GM19328 (cell line): ENCODE results near the gene SCN1A.
"Not testable (repeated sequence)": the region's sequence is repeated elsewhere in the genome, so short reads cannot be mapped to it uniquely, and the experiment has no call there.

Source experiments
- ATAC-seq: cut with Tn5 transposase; IDR thresholded peaks from one replicate; pipeline ENCODE4 v1.9.1; 2021; ENCODE audit warnings: mild to moderate bottlenecking, moderate library complexity; ENCODE audit not compliant: unreplicated experiment

SCN1A gene

GRCh38 chr2:166127217-166128155, at the start of gene SCN1A:
TSS of gene SCN1A (minus strand) at chr2:166128020. CDS start at chr2:166073621, 54,399 bp downstream.
- ATAC-seq = no peak

GRCh38 chr2:166173263-166173662, 45.4 kb upstream of the SCN1A start:
- ATAC-seq = no peak

GRCh38 chr2:166171216-166171615, 43.4 kb upstream of the SCN1A start:
- no peak for ATAC-seq

- ATAC-seq = no peak
Measured at GRCh38 chr2:166170356-166170755, 42.5 kb upstream of the SCN1A start.

- ATAC-seq = no peak
Measured at GRCh38 chr2:166167449-166167848, 39.6 kb upstream of the SCN1A start.

GRCh38 chr2:166163775-166164174, 36.0 kb upstream of the SCN1A start:
- ATAC-seq = no peak

GRCh38 chr2:166158546-166158945, 30.7 kb upstream of the SCN1A start:
- no peak for ATAC-seq

- no peak for ATAC-seq
Measured at GRCh38 chr2:166157578-166157977, 29.8 kb upstream of the SCN1A start.

GRCh38 chr2:166156985-166157490, 29.2 kb upstream of the SCN1A start:
- no peak for ATAC-seq

GRCh38 chr2:166155589-166155988, 27.8 kb upstream of the SCN1A start:
- no peak for ATAC-seq

- ATAC-seq = no peak
Measured at GRCh38 chr2:166154685-166155338, 27.0 kb upstream of the SCN1A start.

GRCh38 chr2:166152064-166152463, 24.2 kb upstream of the SCN1A start:
- no peak for ATAC-seq

GRCh38 chr2:166148500-166149400, 20.9 kb upstream of the SCN1A start:
- ATAC-seq = no peak

GRCh38 chr2:166147883-166148282, 20.1 kb upstream of the SCN1A start:
- no peak for ATAC-seq

GRCh38 chr2:166144071-166144470, 16.3 kb upstream of the SCN1A start:
- ATAC-seq = no peak

GRCh38 chr2:166140932-166141331, 13.1 kb upstream of the SCN1A start:
- no peak for ATAC-seq

GRCh38 chr2:166140475-166140874, 12.7 kb upstream of the SCN1A start:
- no peak for ATAC-seq

- not testable (repeated sequence) for ATAC-seq
Measured at GRCh38 chr2:166139479-166139878, 11.7 kb upstream of the SCN1A start.

GRCh38 chr2:166138667-166139066, 10.8 kb upstream of the SCN1A start:
- ATAC-seq = no peak

GRCh38 chr2:166138144-166138543, 10.3 kb upstream of the SCN1A start:
- ATAC-seq = no peak

- ATAC-seq = no peak
Measured at GRCh38 chr2:166137331-166137730, 9.5 kb upstream of the SCN1A start.
